ENCODE measurements around the gene FSHR.

FSHR gene, protein sequence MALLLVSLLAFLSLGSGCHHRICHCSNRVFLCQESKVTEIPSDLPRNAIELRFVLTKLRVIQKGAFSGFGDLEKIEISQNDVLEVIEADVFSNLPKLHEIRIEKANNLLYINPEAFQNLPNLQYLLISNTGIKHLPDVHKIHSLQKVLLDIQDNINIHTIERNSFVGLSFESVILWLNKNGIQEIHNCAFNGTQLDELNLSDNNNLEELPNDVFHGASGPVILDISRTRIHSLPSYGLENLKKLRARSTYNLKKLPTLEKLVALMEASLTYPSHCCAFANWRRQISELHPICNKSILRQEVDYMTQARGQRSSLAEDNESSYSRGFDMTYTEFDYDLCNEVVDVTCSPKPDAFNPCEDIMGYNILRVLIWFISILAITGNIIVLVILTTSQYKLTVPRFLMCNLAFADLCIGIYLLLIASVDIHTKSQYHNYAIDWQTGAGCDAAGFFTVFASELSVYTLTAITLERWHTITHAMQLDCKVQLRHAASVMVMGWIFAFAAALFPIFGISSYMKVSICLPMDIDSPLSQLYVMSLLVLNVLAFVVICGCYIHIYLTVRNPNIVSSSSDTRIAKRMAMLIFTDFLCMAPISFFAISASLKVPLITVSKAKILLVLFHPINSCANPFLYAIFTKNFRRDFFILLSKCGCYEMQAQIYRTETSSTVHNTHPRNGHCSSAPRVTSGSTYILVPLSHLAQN

DNA sequence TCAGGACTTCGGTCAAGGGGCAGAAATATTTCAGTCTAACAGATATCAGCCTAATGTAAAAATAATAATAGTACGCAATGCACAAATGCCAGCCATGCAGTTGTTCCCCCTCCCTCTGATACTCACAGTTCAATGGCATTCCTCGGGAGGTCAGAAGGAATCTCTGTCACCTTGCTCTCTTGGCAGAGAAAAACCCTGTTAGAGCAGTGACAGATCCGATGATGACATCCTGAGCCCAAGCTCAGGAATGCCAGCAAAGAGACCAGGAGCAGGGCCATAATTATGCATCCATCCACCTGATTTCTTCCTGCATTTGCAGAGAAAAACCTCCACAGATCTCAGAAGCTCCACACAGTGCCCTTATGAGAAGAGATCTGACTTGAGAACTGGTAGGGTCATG is at the start of gene FSHR:
TSS of gene FSHR (minus strand) at position 376 of the 400 bp plus-strand sequence. CDS start at position 278, 98 bp downstream.
- no peak for DNase-seq

- DNase-seq, result no peak
These were observed 45.0 kb upstream of the FSHR start for GRCh38 chr2:49199266-49199665.

DNA sequence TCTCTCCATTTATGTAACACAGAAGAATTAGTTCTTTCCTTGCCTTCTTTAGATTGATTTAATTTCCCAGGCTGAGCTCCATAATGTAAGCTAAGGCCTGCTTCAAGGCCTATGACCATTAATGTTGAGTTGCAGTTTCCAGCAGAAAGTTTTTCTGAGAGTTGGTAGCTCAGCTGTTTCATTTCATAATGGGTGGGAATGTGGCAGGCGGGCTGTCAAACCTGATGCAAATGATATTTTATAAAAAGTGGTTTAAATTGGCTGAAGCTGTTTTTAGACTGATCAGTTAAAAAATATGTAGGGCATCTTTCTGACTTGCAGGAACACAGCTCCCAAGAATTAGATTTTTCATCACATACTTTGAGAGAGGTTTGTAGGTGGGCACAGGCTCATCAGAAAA is 40.4 kb upstream of the FSHR start:
- no peak for DNase-seq

- DNase-seq, result no peak
These were observed 37.7 kb upstream of the FSHR start for GRCh38 chr2:49192036-49192435.

GRCh38 chr2:49189512-49190225 is 35.4 kb upstream of the FSHR start:
- no peak for DNase-seq

DNA sequence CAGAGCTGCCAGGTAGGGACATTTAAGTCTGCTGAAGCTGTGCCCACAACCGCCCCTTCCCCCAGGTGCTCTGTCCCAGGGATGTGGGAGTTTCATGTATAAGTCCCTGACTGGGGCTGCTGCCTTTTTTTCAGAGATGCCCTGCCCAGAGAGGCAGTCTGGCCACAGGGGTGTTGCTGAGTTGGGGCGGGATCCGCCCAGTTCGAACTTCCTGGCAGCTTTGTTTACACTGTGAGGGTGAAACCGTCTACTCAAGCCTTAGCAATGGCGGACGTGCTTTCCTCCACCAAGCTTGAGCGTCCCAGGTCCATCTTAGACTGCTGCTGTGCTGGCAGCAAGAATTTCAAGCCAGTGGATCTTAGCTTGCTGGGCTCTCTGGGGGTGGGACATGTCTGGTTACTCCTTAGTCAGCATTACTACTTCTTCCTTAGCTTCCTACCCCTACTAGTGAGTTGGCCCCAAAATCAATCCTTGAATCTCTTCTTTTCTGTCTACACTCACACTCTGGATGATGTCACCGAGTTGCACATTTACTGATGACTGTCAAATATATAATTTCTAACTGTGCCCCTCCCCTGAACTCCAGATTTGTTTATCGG is 31.8 kb upstream of the FSHR start:
- DNase-seq, result no peak

- DNase-seq, result no peak
These were observed 24.3 kb upstream of the FSHR start for GRCh38 chr2:49178656-49179055.

DNA sequence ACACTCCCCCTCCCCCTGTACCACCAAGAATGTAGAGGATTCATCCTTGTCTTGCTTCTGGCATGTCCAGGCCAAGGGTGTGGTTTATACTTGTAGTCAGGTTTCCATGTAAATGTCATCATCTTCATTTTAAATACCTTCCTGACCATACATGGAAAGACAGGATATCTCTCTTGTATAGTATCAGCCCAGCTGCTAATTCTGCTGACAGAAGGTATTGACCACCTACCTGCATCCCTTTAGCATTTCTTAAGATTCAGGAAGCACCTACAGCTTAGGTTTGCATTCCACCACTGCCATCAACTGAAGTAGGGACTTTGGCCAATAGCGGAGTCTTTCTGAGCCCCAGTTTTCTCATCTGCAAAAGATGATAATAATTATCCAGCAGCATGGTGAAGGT is 22.9 kb upstream of the FSHR start:
- no peak for DNase-seq

- no peak for DNase-seq
These were observed 21.5 kb upstream of the FSHR start for GRCh38 chr2:49175831-49176230.

GRCh38 chr2:49174750-49175149 is 20.4 kb upstream of the FSHR start:
- no peak for DNase-seq

DNA sequence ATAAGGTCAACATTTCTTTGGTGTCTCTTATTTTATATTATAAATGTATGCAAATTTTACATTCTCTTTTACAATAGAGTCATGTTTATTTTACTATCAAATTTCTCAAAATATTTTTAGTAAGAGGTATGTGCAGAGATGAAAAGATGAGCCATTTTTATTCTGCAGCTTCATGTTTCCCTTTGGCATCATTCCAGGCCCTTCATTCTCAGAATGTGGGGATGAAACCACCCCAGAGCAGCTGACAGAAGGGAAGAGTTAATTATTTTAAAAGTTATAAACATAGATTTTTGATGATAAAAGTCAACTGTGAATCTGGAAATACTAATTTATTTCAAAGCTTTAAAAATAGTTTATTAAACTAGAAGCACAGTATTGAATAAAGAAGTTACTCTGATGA is 12.8 kb upstream of the FSHR start:
- DNase-seq, result no peak

DNA sequence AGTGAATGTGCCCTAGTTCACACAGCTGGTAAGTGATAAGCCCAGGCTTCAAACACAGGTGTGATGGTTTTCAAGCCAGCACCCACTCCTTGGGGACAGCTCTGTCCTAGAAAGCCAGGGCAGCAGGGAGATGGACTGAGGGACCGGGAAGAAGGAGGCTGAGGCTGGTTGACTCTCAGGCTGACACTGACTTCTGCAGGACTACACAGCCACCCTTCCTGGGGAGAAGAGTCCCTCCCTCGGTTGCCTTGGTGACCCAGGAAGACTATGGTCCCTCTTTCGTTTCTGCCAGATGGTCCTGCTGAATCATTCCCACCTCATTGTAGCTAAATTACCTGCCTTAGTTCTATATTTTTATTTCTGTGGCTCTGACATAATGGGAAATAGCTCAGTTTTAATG is 11.3 kb upstream of the FSHR start:
- no peak for DNase-seq

DNA sequence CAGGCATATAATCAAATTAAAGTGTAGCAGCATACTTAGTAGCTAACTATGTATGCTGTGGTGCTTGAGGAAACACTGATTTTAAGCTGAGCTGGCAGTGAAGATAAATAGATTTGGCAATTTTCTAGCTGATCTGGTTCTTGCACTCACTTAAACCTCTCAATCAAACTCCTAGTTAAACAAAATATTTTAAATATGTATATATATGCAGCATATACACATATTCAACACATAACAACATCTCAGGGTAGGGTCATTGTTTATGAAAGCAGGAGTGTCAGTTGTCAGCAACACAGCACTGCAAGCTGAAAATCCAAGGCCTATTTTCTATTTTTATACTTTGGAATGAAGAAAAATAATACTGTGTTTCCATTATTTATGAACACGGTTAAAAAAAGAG is 10.4 kb upstream of the FSHR start:
- no peak for DNase-seq

DNA sequence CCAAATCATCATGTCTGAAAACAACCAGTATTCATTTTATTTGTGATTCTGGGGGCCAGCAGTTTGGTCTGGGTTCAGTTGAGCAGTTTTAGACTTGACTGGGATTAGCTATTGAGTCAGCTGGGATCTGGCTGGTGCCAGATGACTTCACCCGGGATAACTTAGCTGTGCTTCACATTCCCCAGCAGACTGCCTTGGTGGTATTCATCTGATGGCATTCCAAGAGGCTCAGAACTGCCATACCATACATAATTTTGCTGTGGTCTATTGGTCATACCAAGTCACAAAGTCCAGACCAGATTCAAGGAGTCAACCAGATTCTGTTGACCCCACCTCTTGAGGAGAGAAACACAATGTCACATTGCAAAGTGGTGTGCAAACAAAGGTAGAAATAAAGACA is 7.8 kb upstream of the FSHR start:
- no peak for DNase-seq

DNA sequence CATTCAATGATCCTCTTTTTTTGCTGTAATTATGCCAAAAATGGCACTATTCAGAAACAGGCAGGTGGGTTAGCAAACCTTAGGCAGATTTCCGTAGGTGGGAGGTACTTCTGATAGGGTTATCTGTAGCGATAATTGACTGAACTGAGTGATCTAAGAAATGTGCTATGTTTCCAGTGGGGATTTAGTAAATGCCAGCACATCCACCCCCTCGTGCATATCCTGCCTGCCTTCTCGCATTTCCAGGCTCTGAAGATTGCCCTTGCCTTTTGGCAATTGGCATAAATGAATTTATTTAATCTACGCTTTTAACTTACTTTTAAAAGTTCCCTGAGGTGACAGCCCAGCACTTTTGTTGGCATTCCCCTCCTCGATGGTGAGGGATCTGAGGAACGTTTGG is 576 bp upstream of the FSHR start:
- DNase-seq, result no peak

DNA sequence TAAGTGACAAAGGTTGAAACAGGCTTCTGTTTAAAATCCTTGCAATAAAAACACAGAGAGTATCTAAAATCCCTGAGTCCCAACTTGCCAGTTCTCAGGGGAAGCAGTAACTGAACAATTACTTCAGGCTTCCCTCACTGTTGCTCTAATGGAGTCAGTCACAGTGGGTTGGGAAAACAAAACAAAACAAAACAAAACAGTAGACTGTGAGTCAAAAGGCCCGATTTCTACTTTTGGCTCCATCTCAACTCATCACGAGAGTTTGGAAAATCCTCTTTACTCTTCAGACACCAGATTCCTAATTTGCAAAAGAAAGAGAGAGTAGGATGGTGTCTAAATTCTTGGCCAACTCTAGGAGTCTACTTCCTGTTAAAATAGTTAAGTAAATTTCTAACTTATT is 1.1 kb downstream of the FSHR start:
- DNase-seq, result no peak

DNA sequence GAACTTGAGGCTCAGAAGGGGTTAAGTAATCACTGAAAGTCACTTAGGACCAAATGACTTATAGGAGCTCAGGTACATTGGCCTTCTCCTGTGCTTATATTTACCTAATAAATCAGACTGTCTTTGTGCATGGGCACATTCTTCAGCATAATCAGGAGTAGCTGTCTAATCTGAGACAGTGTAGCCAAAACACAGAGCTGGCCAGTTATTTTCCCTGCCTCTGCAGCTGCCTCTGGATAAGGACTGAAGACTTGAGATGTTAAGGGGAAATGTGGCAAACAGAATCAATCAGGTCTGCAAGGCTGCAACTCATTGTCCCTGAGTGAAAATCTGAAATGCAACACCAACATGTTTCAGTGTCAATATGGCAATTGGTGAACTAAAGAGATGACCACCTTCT is 1.5 kb downstream of the FSHR start:
- no peak for DNase-seq

GRCh38 chr2:49146401-49146800 is 7.9 kb downstream of the FSHR start:
- DNase-seq, result no peak

- no peak for DNase-seq
These were observed 22.5 kb downstream of the FSHR start for GRCh38 chr2:49131801-49132200.

- DNase-seq, result no peak
These were observed 25.3 kb downstream of the FSHR start for GRCh38 chr2:49129034-49129433.

- DNase-seq, result no peak
These were observed 30.7 kb downstream of the FSHR start for GRCh38 chr2:49123600-49123999.

GRCh38 chr2:49122107-49122506 is 32.2 kb downstream of the FSHR start:
- DNase-seq, result no peak

DNA sequence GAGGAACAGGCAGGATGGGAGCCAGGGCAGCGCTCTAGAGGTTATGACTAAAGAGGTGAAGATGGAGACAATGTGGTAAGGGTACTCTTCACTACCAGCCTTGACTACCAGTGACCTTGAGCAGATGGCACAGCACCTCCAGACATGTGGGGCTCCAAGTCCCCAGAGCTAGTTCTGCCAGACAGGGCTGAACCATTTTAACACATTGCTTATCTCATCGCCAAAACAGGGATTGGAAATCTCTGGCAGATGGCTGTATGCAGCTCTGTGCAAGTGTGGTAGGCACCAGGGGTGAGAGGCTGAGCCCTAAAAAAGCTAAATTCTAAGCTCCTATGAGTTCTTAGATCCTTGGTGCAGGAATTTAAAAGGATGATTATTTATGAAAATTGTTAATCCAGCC is 41.3 kb downstream of the FSHR start:
- no peak for DNase-seq

GRCh38 chr2:49111456-49111855 is 42.9 kb downstream of the FSHR start:
- no peak for DNase-seq
